Left lobe of liver (tissue), 2 donors: ENCODE measurements around the gene KLHL10. TPM values are rescaled to one million over a fixed set of nuclear protein-coding genes. Genes with fewer than 3 reads are reported as not detected.
"Not testable (repeated sequence)": the region's sequence is repeated elsewhere in the genome, so short reads cannot be mapped to it uniquely, and the experiment has no call there.

ENCODE experiments used
- ATAC-seq: fragments of 200-7000 bp; cut with Tn5 transposase; one replicate; pipeline ENCODE4 v1.9.1; 2020; ENCODE audit warnings: mild to moderate bottlenecking, moderate library complexity
- DNase-seq: peaks from one replicate; pipeline ENCODE4 v3.0.0-alpha.2; 2020; ENCODE audit warnings: low spot score
- total RNA-seq: library from RNA; stranded (reverse); gene quantifications from one replicate; pipeline ENCODE4 v1.2.1, GENCODE V29; 2021
- donor health status: DM: no; HTN: no; CAD: no; lungs with moderate emphysema.
- donor health status: DM: no; HTN: yes; CAD: no.

The KLHL10 gene
- total RNA-seq, 1 donor from 2014 or later = not detected

GRCh38 chr17:41849251-41849990 is 11.8 kb downstream of the KLHL10 start:
- ATAC-seq (no peak), DNase-seq (no peak)

GRCh38 chr17:41851382-41851781 is 13.8 kb downstream of the KLHL10 start:
- not testable (repeated sequence) for DNase-seq, ATAC-seq

GRCh38 chr17:41860254-41860931 is 22.8 kb downstream of the KLHL10 start:
- ATAC-seq (no peak), DNase-seq (no peak)

DNA sequence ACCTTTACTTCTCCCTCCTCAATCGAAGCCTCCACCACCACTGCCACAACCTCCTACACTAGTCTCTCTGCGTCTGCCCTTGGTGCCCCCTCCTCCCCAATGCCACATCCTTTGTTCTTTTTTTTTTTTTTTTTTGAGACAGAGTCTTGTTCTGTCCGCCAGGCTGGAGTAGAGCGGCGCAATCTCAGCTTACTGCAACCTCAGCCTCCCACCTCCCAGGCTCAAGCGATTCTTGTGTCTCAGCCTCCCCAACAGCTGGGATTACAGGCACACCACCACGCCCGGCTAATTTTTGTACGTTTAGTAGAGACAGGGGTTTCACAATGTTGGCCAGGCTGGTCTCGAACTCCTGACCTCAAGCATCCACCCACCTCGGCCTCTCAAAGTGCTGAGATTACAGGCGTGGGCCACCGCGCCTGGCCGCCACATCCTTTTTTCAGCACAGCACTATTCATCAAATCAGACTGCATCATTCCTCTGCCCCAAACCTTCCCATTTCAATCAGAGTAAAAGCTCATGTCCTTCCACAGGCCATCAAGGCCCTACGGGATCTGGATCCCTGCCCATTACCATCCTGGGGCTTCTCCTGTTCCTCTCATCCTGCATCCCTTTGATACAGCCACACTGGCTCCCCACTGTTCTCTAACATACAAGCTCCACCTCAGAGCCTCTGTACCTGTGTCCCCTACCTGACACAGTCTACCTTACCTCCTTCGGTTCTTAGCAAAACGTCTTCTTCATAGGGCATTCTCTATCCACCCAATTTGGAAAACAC is 25.6 kb downstream of the KLHL10 start:
- no peak for ATAC-seq
- no peak for DNase-seq

GRCh38 chr17:41864498-41864835 is 26.8 kb downstream of the KLHL10 start:
- DNase-seq (no peak), ATAC-seq (peak; percentile 41)

DNA sequence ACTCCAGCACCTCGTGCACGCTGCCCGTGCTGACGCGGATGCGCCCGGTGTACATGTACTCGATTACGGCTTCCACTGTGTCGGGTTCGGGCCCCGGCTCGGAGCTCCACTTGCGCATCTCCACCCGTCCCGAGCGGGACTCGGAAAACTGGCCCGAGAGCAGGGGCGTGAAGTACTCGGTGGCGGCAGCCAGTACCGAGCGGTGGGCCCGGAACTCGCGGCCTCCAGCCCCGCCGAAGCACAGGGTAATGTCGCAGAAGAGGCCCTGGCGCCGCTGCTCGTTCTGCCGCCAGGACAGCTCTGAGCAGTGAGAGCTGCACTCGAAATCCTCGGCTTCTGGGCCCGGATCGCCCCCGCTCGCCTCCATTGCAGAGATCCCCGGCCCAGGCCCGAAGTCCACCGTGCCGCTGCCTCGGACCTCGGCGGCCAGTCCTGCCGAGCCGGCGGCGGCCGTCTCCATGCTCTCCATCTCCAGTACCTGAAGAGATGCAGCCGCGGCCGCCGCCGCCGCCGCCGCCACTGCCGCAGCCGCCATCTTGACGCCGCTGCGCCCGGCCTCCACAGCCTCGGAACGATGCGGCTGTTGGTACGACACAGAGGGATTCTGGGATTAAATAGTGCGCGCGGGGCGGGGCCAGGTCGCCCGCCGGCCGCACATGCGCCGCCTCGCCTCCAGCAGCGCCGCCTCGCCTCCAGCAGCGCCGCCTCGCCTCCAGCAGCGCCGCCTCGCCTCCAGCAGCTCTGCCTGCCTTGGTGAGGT is 27.4 kb downstream of the KLHL10 start, which contains the start of gene KLHL11:
KLHL11 (minus strand) TSS at position 588 of the 760 bp plus-strand sequence; CDS start at position 535, 53 bp downstream.
- peak; percentile 92 for ATAC-seq
- DNase-seq = peak; percentile 92

DNA sequence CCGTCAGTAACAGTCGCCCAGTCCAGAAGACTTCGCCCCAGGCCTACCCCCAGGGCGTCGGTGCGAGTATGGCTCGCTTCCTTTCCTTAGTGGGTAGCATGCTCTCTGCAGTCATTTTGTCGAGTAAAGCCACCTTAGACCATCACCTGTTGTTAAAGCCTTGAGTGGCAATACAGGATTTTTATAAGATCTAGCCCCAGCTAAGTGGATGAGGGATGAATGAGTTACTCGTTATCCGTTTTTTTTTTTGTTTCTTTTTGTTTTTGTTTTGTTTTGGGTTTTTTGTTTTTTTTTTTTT is 27.9 kb downstream of the KLHL10 start:
- DNase-seq (no peak), ATAC-seq (no peak)

DNA sequence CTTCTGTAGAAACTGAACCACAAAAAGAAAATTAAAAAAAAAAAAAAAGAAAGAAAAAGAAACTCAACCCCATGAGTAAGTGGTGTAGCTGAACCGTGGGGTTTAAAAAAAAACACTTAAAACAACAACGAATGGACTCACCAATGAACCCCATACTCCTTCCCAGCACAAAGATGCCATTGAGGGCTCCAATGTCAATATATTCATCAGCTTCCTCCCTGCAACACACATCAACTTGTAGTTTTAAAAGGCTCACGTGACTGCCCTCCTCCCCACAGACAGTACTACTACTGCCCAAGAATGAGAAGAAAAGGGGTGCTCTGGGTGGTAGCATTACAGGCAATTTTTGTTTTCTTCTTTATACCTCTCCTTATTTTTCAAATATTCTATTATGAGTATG is 30.9 kb downstream of the KLHL10 start:
- no peak for ATAC-seq
- DNase-seq = no peak

DNA sequence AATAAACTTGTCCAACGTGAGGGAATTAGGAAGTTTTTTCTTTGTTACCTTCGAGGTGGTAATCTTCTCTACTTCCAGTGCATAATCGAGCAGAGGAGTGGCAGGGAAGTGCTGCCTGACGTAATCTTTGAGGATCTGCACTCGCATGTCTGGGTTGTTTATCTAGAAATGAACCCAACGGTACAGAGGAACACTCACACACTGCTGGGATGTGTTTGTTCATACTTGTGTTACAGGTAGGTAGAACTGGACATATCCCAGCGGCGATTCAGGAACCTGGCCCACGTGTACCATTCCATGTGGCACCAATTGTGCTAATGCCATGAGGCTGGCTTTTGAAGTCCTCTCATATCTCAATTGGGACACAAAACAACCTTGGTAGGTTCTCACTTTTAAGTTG is 31.8 kb downstream of the KLHL10 start:
- DNase-seq = peak; percentile 77
- ATAC-seq = peak; percentile 43

DNA sequence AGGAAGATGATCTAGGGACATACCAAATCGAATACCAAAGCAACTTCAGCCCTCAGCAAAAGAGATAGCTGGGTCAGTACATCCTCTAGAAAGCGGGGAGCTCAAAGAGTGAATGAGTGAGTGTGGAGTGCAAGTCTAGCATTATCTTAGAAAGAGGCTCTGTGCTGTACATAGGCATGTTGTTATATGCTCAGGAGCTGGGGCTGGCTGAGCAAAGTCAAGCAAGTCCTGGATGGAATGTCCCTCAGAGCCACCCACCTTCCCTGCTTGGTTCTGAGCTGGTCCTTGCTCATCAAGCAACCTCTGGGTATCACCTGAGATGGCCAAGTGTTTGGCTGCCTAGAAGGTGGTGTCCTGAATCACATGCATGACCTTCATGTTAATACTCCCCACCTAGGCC is 32.5 kb downstream of the KLHL10 start:
- DNase-seq = no peak

GRCh38 chr17:41870627-41871026 is 33.0 kb downstream of the KLHL10 start:
- DNase-seq = no peak
- no peak for ATAC-seq

More for the DNA sequence above, 32.5 kb downstream of the KLHL10 start:
- no peak for ATAC-seq

- DNase-seq (no peak), ATAC-seq (no peak)
Observed at GRCh38 chr17:41871789-41872188, 34.2 kb downstream of the KLHL10 start.

DNA sequence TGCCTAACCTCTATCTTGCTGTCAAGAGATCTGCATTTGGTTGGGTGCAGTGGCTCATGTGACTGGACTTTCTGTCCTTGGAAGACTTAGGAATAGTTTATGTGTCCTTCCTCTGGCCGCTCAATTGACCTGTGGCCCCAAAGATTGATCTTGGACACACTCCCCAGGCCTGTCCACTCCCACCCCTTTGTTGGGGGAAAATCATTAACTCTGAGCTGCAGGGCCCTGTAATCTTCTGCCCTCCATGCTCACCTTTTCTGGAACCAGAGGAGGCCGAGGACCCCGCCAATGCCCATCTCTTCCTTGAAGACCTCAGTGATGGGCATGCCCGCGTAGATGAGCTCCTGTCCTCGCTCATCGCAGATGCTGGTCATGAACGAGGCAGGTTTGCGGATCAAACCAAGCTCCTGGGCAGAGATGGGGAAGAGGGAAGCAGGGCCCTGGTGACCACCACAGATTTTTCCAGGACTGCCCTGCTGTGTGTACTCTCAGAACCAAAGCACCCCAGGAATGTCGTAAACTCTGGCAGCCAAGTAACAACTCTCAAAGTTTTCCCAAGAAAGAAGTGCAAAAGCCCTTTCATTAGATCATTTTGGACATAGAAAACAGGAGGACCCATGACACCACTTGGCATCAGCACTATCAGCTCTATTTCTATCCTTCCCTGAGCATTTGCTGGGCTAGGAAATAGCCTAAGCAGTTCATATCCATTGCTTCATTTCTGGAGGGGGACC is 36.1 kb downstream of the KLHL10 start:
- peak; percentile 83 for DNase-seq
- peak; percentile 83 for ATAC-seq

DNA sequence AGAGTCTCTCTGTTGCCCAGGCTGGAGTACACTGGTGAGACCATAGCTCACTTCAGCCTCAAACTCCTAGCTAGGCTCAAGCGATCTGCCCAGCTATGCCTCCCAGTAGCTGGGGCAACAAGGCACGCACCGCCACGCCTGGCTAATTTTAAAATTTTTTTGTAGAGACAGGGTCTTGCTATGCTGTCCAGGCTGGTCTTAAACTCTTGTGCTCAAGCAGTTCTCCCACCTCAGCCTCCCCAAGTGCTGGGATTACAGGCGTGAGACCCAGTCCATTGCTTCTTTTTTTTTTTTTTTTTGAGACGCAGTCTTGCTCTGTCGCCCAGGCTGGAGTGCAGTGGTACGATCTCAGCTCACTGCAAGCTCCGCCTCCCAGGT is 36.7 kb downstream of the KLHL10 start:
- ATAC-seq = not testable (repeated sequence)

DNA sequence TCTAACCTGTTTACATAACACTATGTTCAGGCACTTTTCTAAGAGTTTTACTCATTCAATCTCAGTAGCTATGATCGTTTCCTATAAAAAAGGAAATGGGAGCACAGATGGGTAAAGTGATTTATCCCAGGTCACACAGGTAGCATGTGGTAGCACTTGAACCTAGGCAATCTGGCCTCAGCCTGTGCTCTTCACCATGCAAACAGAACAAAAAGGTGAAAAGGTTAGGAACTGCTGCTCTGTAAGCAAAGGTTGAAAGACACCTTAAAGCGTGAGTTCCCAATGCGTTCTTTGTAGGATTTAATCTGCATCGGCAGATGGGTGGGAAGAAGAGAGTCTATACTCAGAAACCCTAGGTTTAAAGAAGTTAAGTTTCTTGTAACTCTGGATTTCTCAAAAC is 42.5 kb downstream of the KLHL10 start:
- DNase-seq (no peak), ATAC-seq (peak; percentile 90)

More for the DNA sequence above, 36.7 kb downstream of the KLHL10 start:
- not testable (repeated sequence) for DNase-seq

GRCh38 chr17:41882756-41883155 is 45.1 kb downstream of the KLHL10 start:
- no peak for ATAC-seq

GRCh38 chr17:41885733-41886132 is 48.1 kb downstream of the KLHL10 start:
- DNase-seq (no peak), ATAC-seq (peak; percentile 81)

More at GRCh38 chr17:41882756-41883155, 45.1 kb downstream of the KLHL10 start:
- no peak for DNase-seq

DNA sequence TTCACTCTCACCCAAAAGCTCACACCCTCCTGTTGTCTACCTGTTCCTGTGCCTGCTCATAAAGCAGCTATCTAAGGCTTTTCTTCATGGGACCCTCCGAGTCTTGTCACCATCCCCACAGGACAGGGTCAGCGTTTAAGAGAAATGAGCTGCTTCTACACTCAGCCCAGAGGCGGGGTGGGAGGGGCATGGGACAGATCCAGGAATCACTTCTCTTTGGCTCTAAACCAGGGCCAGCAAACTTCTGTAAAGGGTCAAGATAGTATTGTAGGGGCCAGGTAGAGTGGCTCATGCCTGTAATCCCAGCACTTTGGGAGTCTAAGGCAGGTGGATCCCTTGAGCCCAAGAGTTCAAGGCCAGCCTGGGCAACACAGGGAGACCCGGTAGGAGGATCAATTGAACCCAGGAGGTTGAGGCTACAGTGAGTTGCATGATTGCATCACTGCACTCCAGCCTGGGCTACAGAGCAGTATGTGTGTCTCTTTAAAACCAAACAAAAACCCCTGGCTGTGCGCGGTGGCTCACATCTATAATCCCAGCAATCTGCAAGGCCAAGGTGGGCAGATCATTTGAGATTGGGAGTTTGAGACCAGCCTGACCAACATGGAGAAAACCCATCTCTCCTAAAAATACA is 50.8 kb downstream of the KLHL10 start:
- DNase-seq (no peak), ATAC-seq (peak; percentile 44)

DNA sequence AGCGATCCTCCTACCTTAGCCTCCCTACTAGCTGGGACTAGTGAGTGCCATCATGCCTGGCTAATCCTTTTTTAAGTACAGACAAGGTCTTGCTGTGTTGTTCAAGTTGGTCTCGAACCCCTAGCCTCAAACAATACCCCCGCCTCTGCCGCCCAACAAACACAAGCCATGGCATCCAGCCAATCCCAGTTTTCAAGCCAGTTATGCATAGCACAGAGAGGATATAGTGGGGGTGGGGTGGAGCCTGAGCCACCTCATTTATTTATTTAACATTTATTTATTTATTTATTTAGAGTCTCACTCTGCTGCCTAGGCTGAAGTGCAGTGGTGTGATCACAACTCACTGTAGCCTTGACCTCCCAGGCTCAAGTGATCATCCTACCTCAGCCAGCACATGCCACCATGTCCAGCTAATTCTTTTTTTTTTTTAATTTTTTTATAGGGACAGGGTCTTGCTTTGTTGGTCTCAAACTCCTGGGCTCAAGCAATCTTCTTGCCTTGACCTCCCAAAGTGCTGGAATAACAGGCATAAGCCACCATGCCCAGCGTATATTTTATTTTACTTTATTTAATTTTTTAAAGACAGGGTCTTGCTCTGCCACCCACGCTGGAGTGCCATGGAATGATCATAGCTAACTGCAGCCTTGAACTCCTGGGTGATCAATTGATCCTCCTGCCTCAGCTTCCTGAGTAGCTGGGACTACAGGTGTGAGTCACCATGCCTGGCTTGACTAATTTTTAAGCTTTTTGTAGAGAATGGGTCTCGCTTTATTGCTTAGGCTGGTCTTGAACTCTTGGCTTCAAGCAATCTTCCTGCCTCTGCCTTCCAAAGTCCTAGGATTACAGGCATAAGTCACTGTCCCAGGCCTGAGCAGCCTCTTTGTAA is 53.8 kb downstream of the KLHL10 start:
- no peak for ATAC-seq
- no peak for DNase-seq
